Measurements from ENCODE around the gene GPR25.

Gene GPR25

GRCh38 chr1:200877010-200877409 is 4.2 kb downstream of the GPR25 start:
- H3K4me3 ChIP-seq (ENCODE audit: low read depth, low read length), result no peak overlapping the region
- ChIA-PET POLR2A (no interaction called here), CTCF (interaction anchor here (0.7 to 3.0 kb wide), 6 partner anchors 11 to 318 kb away, joined by 3 to 10 read pairs (median 4); no protein-coding TSS in a partner anchor)
- DNase-seq (ENCODE audit: low read depth, low spot score), result no peak
- TF ChIP-seq CTCF (IDR thresholded peaks at IDR 0.05; ENCODE audit: insufficient read depth, low read length, missing control alignments), result no peak

- H3K4me3 ChIP-seq (ENCODE audit: low read depth, low read length), result no peak overlapping the region
- no peak for DNase-seq (ENCODE audit: low read depth, low spot score)
- TF ChIP-seq CTCF (IDR thresholded peaks at IDR 0.05; ENCODE audit: insufficient read depth, low read length, missing control alignments), result no peak
- ChIA-PET POLR2A (interaction anchor here (0.6 kb wide), 1 partner anchor 190 kb away, joined by 3 read pairs; no protein-coding TSS in a partner anchor), CTCF (interaction anchor here (0.8 to 3.0 kb wide), 6 partner anchors 10 to 319 kb away, joined by 3 to 10 read pairs (median 4); no protein-coding TSS in a partner anchor)
Observed at GRCh38 chr1:200877839-200878551, 5.2 kb downstream of the GPR25 start.

- no peak overlapping the region for H3K4me3 ChIP-seq (ENCODE audit: low read depth, low read length)
- CTCF ChIA-PET, result interaction anchor here (1.0 to 2.9 kb wide), 2 partner anchors 11 kb away, joined by 5 to 10 read pairs; no protein-coding TSS in a partner anchor
- no peak for DNase-seq (ENCODE audit: low read depth, low spot score)
- POLR2A ChIA-PET, result no interaction called here
- TF ChIP-seq CTCF (IDR thresholded peaks at IDR 0.05; ENCODE audit: insufficient read depth, low read length, missing control alignments), result no peak
Observed at GRCh38 chr1:200880212-200880611, 7.4 kb downstream of the GPR25 start.

GRCh38 chr1:200883118-200883517 is 10.3 kb downstream of the GPR25 start:
- H3K4me3 ChIP-seq (ENCODE audit: low read depth, low read length), result no peak overlapping the region
- CTCF ChIA-PET, result interaction anchor here (0.7 kb wide), 1 partner anchor 134 kb away, joined by 3 read pairs; no protein-coding TSS in a partner anchor
- TF ChIP-seq CTCF (IDR thresholded peaks at IDR 0.05; ENCODE audit: insufficient read depth, low read length, missing control alignments), result no peak
- no peak for DNase-seq (ENCODE audit: low read depth, low spot score)
- POLR2A ChIA-PET, result no interaction called here

- CTCF ChIA-PET, result no interaction called here
- H3K4me3 ChIP-seq (ENCODE audit: low read depth, low read length), result no peak overlapping the region
- no peak for DNase-seq (ENCODE audit: low read depth, low spot score)
- no peak for TF ChIP-seq CTCF (IDR thresholded peaks at IDR 0.05; ENCODE audit: insufficient read depth, low read length, missing control alignments)
- POLR2A ChIA-PET, result no interaction called here
Observed at GRCh38 chr1:200885623-200886402, 13.0 kb downstream of the GPR25 start.

GRCh38 chr1:200886594-200886993 is 13.8 kb downstream of the GPR25 start:
- ChIA-PET CTCF (no interaction called here), POLR2A (interaction anchor here (0.6 kb wide), 1 partner anchor 150 kb away, joined by 3 read pairs; no protein-coding TSS in a partner anchor)
- DNase-seq (ENCODE audit: low read depth, low spot score), result no peak
- H3K4me3 ChIP-seq (ENCODE audit: low read depth, low read length), result no peak overlapping the region
- TF ChIP-seq CTCF (IDR thresholded peaks at IDR 0.05; ENCODE audit: insufficient read depth, low read length, missing control alignments), result no peak
